Neural cell (in vitro differentiated cells): Measurements from ENCODE around the gene PARP3.

Source experiments
- RAD21 ChIP-seq: fragments of 450-650 bp; conservative IDR thresholded peaks from 2 replicates; pipeline ENCODE4 v1.6.1; 2014; ENCODE audit warnings: antibody characterized with exemption, mild to moderate bottlenecking, moderate library complexity
- SMC3 ChIP-seq: fragments of 450-650 bp; conservative IDR thresholded peaks from 2 replicates; pipeline ENCODE4 v1.6.1; 2014; ENCODE audit warnings: antibody characterized with exemption, mild to moderate bottlenecking, moderate library complexity; ENCODE audit not compliant: poor library complexity
- TAF1 ChIP-seq: IDR thresholded peaks from 2 replicates; pipeline ENCODE4 v1.6.1; 2012; ENCODE audit warnings: low read depth
- TF ChIP-seq, protein P1 (sequence below): fragments of 450-650 bp; IDR thresholded peaks from 2 replicates; pipeline ENCODE4 v1.5.1; 2014; ENCODE audit warnings: antibody characterized with exemption, mild to moderate bottlenecking, moderate library complexity; ENCODE audit not compliant: poor library complexity, severe bottlenecking

DNA sequence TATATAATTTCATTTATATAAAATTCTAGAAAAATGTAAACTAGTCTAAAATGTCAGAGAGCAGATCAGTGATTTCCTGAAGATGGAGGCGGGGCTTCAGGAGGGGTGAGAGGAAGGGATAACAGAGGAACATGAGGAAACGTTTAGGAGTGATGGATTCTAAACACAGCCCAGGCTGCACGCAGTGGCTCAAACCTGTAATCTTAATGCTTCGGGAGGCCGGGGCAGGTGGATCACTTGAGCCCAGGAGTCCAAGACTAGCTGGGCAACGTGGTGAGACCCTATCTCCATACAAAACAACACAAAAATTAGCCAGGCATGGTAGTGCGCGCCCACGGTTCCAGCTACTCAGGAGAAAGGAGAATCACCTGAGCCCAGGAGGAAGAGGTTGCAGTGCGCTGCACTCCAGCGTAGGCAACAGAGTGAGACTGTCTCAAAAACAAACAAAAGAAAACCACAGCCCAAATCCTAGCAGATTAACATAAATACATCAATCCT lies 21.0 kb upstream of the PARP3 start:
- TF ChIP-seq, protein P1, sequence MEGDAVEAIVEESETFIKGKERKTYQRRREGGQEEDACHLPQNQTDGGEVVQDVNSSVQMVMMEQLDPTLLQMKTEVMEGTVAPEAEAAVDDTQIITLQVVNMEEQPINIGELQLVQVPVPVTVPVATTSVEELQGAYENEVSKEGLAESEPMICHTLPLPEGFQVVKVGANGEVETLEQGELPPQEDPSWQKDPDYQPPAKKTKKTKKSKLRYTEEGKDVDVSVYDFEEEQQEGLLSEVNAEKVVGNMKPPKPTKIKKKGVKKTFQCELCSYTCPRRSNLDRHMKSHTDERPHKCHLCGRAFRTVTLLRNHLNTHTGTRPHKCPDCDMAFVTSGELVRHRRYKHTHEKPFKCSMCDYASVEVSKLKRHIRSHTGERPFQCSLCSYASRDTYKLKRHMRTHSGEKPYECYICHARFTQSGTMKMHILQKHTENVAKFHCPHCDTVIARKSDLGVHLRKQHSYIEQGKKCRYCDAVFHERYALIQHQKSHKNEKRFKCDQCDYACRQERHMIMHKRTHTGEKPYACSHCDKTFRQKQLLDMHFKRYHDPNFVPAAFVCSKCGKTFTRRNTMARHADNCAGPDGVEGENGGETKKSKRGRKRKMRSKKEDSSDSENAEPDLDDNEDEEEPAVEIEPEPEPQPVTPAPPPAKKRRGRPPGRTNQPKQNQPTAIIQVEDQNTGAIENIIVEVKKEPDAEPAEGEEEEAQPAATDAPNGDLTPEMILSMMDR: no peak
- TF ChIP-seq RAD21: no peak
- no peak for TF ChIP-seq SMC3
- no peak for TF ChIP-seq TAF1
